Suppressor macrophage (primary cell): ENCODE data around the gene TEP1.
"Not testable (repeated sequence)": the region's sequence is repeated elsewhere in the genome, so short reads cannot be mapped to it uniquely, and the experiment has no call there.

ENCODE experiments used
- DNase-seq, 4 experiments: peaks; one replicate each; pipeline ENCODE4 v3.0.0-alpha.2; 2020 to 2022

TEP1 gene

GRCh38 chr14:20341032-20341431, 72.3 kb downstream of the TEP1 start:
- DNase-seq: not testable (repeated sequence)

GRCh38 chr14:20334017-20334416, 79.3 kb downstream of the TEP1 start:
- no peak for DNase-seq

- no peak for DNase-seq
Measured at GRCh38 chr14:20333494-20333841, 79.8 kb downstream of the TEP1 start.

- DNase-seq: peak; percentile 34 to 73 (median 66)
Measured at GRCh38 chr14:20332788-20333493, 80.4 kb downstream of the TEP1 start, which contains the start of gene CCNB1IP1. CCNB1IP1 (minus strand) TSS chr14:20333279; CDS start chr14:20316523, 16,756 bp downstream.

GRCh38 chr14:20332431-20332787, 80.9 kb downstream of the TEP1 start:
- no peak for DNase-seq

GRCh38 chr14:20331053-20331613, 82.2 kb downstream of the TEP1 start:
- no peak for DNase-seq

GRCh38 chr14:20329355-20329754, 83.9 kb downstream of the TEP1 start:
- DNase-seq: no peak

- no peak for DNase-seq
Measured at GRCh38 chr14:20328705-20329104, 84.6 kb downstream of the TEP1 start.

- DNase-seq: peak; percentile 49 to 86 (median 74)
Measured at GRCh38 chr14:20327005-20327869, 86.1 kb downstream of the TEP1 start.

GRCh38 chr14:20317720-20318119, 95.6 kb downstream of the TEP1 start:
- no peak for DNase-seq
